Vagina (tissue), 2 donors: ENCODE measurements around the gene PRB3. TPM values are rescaled to one million over a fixed set of nuclear protein-coding genes. Genes with fewer than 3 reads are reported as not detected.

Source experiments
- DNase-seq, 2 donors: peaks; one replicate each; pipeline ENCODE4 v3.0.0-alpha.2; 2017; ENCODE audit errors: extremely low spot score in 2 of 2
- H3K27ac ChIP-seq: fragments of 200-600 bp; sonication (generic); one replicate; pipeline ENCODE4 v1.5.1; 2019
- H3K27me3 ChIP-seq: fragments of 200-600 bp; sonication (generic); one replicate; pipeline ENCODE4 v1.5.1; 2019
- H3K36me3 ChIP-seq, 2 donors: fragments of 200-600 bp; sonication (generic); one replicate each; pipeline ENCODE4 v1.5.1; 2017 to 2019
- H3K4me1 ChIP-seq: fragments of 200-600 bp; sonication (generic); one replicate; pipeline ENCODE4 v1.5.1; 2019
- H3K4me3 ChIP-seq, 2 donors: fragments of 200-600 bp; sonication (generic); 1 replicate in 1 of 2; 2 replicates in 1 of 2; pipeline ENCODE4 v1.5.1; 2016 to 2019
- H3K9me3 ChIP-seq: fragments of 200-600 bp; sonication (generic); one replicate; pipeline ENCODE4 v1.5.1; 2019
- POLR2A ChIP-seq, 2 donors: fragments of 450-650 bp; IDR thresholded peaks; one replicate each; pipeline ENCODE4 v1.6.1; 2017; ENCODE audit warnings: antibody characterized with exemption in 2 of 2, mild to moderate bottlenecking in 2 of 2, moderate library complexity in 2 of 2
- POLR2AphosphoS5 ChIP-seq, 2 donors: sonication (generic); formaldehyde crosslinking; IDR thresholded peaks; one replicate each; pipeline ENCODE4 v1.9.0; 2017; ENCODE audit warnings: antibody characterized with exemption in 2 of 2, mild to moderate bottlenecking in 2 of 2, low read depth in 1 of 2; ENCODE audit not compliant: insufficient read depth in 1 of 2
- intact Hi-C: fragments of 100-400 bp; cut with DNase I; formaldehyde crosslinking; loops from one replicate; pipeline ENCODE4 v1.15.1; 2023
- total RNA-seq: library from RNA; depleted of rRNA; stranded (reverse); fragments of >200 nt; gene quantifications from one replicate; pipeline ENCODE4 v1.2.3, GENCODE V29; 2016
- TF ChIP-seq, protein P1 (sequence below), 3 experiments: fragments of 450-650 bp in 2 of 3; fragments of 200-600 bp in 1 of 3; sonication (generic) in 1 of 3; IDR thresholded peaks; one replicate each; pipeline ENCODE4 v1.5.1; 2017 to 2019; ENCODE audit warnings: antibody characterized with exemption in 3 of 3, mild to moderate bottlenecking in 2 of 3, moderate library complexity in 2 of 3

The PRB3 gene
- not detected for total RNA-seq

DNA sequence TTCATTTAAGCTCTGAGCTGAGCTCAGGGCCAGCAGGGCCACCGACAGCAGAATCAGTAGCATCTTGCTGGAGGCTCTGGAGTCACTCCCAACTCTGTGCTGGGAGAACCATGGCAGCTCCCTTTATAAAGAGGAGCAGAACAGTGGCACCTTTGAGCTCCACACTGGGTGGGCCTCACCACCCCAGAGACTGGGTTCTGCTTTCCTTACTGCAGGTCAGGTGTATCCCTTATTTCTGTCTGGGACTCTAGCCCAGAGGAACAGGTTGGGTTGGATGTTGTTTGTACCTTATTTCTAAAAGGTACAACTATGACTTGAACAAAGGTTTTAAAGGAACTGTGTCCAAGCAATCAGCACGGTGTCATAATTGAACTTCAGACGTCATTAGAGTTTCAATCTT lies at the start of gene PRB3:
Gene PRB3 (minus strand): TSS at position 101 of the 400 bp plus-strand sequence. CDS start 38 bp downstream, at position 63.
- no peak for TF ChIP-seq POLR2AphosphoS5 (IDR thresholded peaks at IDR 0.05; ENCODE audit: insufficient read depth in 1 of 2, low read depth in 1 of 2)
- TF ChIP-seq POLR2A (IDR thresholded peaks at IDR 0.05), result no peak
- TF ChIP-seq, protein P1, sequence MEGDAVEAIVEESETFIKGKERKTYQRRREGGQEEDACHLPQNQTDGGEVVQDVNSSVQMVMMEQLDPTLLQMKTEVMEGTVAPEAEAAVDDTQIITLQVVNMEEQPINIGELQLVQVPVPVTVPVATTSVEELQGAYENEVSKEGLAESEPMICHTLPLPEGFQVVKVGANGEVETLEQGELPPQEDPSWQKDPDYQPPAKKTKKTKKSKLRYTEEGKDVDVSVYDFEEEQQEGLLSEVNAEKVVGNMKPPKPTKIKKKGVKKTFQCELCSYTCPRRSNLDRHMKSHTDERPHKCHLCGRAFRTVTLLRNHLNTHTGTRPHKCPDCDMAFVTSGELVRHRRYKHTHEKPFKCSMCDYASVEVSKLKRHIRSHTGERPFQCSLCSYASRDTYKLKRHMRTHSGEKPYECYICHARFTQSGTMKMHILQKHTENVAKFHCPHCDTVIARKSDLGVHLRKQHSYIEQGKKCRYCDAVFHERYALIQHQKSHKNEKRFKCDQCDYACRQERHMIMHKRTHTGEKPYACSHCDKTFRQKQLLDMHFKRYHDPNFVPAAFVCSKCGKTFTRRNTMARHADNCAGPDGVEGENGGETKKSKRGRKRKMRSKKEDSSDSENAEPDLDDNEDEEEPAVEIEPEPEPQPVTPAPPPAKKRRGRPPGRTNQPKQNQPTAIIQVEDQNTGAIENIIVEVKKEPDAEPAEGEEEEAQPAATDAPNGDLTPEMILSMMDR (IDR thresholded peaks at IDR 0.05), result no peak
- Histone ChIP-seq H3K9me3 (no peaks in the 10 kb centered on the region), H3K27me3 (no peaks in the 10 kb centered on the region), H3K27ac (no peak within 1 kb of the TSS), H3K4me3 (no peak within 1 kb of the TSS), H3K4me1 (no peaks in the 10 kb centered on the region), H3K36me3 (no peaks in the 10 kb centered on the region)
- no peak for DNase-seq
- intact Hi-C loops, result no loop called here

DNA sequence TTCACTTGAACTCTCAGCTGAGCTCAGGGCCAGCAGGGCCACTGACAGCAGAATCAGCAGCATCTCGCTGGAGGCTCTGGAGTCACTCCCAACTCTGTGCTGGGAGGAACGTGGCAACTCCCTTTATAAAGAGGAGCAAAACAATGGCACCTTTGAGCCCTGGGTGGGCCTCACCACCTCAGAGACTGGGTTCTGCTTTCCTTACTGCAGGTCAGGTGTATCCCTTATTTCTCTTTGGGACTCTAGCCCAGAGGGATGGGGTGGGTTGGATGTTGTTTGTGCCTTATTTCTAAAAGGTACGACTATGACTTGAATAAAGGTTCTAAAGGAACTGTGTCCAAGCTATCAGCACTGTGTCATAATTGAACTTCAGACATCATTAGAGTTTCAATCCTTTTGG lies 40.8 kb upstream of the PRB3 start, which contains the start of gene PRB4:
Gene PRB4 (minus strand): TSS at position 101 of the 400 bp plus-strand sequence. CDS start 38 bp downstream, at position 63.
- TF ChIP-seq, protein P1 (IDR thresholded peaks at IDR 0.05), result no peak
- TF ChIP-seq POLR2A (IDR thresholded peaks at IDR 0.05), result no peak
- no peaks in the 10 kb centered on the region for H3K9me3 ChIP-seq
- intact Hi-C loops, result no loop called here

DNA sequence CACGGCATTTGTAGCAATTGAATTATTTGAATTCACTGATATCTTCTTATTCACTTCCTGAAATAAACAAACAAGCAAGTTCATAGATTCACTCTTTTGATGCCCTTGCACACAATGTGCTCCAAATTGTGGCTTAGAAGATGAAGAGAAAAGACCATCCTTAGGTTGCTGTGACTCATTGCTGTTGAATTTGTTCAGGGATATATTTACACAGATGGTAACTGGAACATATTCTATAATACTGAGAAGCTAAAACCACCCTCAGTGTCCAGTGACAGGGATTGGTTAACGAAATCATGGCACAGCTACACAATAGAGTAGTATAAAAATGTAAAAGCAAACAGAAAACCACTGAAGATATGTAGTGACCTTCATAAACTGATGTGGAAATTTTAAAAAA lies 37.6 kb upstream of the PRB3 start:
- Histone ChIP-seq H3K36me3 (no peaks in the 10 kb centered on the region), H3K4me1 (no peaks in the 10 kb centered on the region), H3K4me3 (no peak overlapping the region), H3K27ac (no peak overlapping the region), H3K27me3 (no peaks in the 10 kb centered on the region), H3K9me3 (no peaks in the 10 kb centered on the region)
- TF ChIP-seq POLR2AphosphoS5 (IDR thresholded peaks at IDR 0.05; ENCODE audit: insufficient read depth in 1 of 2, low read depth in 1 of 2) (no peak), POLR2A (IDR thresholded peaks at IDR 0.05) (no peak)
- TF ChIP-seq, protein P1 (IDR thresholded peaks at IDR 0.05), result no peak
- DNase-seq, result no peak
- intact Hi-C loops, result no loop called here

More for the DNA sequence above, 40.8 kb upstream of the PRB3 start, which contains the start of gene PRB4:
- H3K4me3 ChIP-seq, result no peak within 1 kb of the TSS
- no peak for DNase-seq
- no peak within 1 kb of the TSS for H3K27ac ChIP-seq
- no peaks in the 10 kb centered on the region for H3K4me1 ChIP-seq
- no peaks in the 10 kb centered on the region for H3K27me3 ChIP-seq
- no peaks in the 10 kb centered on the region for H3K36me3 ChIP-seq

DNA sequence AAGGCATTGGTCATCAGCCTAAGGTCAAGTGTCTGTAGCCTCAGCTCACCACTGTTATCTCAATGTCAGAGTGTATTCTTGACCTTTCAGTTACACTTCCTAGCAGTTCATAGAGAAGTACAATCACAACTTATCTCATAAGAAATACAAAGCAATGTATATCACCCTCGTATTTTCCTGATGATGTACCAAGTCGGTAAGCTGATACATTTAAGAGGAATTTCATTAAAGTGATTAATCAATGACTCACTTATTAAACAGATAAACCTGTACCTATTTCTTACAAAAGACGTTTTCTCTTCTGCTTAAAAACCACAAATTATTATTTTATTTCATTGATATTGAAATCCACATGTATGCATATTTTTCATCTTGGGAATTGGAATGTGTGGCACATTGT lies 3.9 kb upstream of the PRB3 start:
- intact Hi-C loops, result no loop called here
- H3K4me3 ChIP-seq, result no peak overlapping the region
- TF ChIP-seq POLR2A (IDR thresholded peaks at IDR 0.05) (no peak), POLR2AphosphoS5 (IDR thresholded peaks at IDR 0.05; ENCODE audit: insufficient read depth in 1 of 2, low read depth in 1 of 2) (no peak)
- TF ChIP-seq, protein P1 (IDR thresholded peaks at IDR 0.05), result no peak
- H3K27ac ChIP-seq, result no peak overlapping the region
- no peaks in the 10 kb centered on the region for H3K9me3 ChIP-seq
- H3K27me3 ChIP-seq, result no peaks in the 10 kb centered on the region
- DNase-seq, result no peak
- no peaks in the 10 kb centered on the region for H3K36me3 ChIP-seq
- no peaks in the 10 kb centered on the region for H3K4me1 ChIP-seq

DNA sequence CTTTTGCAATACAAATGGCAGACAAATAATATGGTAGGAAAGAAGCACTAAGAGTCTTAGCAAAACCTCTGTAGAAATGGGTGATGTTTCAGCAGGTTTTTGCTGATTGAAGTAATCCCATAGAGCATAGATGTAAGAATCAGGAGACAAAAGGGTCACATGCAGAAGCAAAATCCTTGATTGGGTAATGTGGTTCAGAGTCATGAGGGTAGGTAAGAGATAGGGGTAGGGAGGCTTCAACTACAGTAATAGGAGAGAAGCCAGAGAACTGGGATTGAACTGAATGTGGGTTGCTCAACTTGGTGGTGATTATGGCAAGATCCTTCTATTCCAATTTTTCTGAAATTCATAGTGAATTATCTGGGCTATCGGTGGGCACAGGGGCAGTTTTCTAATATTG lies 5.0 kb downstream of the PRB3 start:
- Histone ChIP-seq H3K27me3 (no peaks in the 10 kb centered on the region), H3K36me3 (no peaks in the 10 kb centered on the region), H3K27ac (no peak overlapping the region), H3K4me1 (no peaks in the 10 kb centered on the region), H3K9me3 (no peaks in the 10 kb centered on the region), H3K4me3 (no peak overlapping the region)
- intact Hi-C loops, result no loop called here
- DNase-seq, result no peak
- TF ChIP-seq, protein P1 (IDR thresholded peaks at IDR 0.05), result no peak
- no peak for TF ChIP-seq POLR2AphosphoS5 (IDR thresholded peaks at IDR 0.05; ENCODE audit: insufficient read depth in 1 of 2, low read depth in 1 of 2)
- no peak for TF ChIP-seq POLR2A (IDR thresholded peaks at IDR 0.05)
